SK-N-DZ (cell line): ENCODE measurements around the gene OVAAL.

Source experiments
- DNase-seq: peaks from one replicate; pipeline ENCODE4 v3.0.0-alpha.2; 2015; ENCODE audit warnings: low spot score

The OVAAL gene

DNA sequence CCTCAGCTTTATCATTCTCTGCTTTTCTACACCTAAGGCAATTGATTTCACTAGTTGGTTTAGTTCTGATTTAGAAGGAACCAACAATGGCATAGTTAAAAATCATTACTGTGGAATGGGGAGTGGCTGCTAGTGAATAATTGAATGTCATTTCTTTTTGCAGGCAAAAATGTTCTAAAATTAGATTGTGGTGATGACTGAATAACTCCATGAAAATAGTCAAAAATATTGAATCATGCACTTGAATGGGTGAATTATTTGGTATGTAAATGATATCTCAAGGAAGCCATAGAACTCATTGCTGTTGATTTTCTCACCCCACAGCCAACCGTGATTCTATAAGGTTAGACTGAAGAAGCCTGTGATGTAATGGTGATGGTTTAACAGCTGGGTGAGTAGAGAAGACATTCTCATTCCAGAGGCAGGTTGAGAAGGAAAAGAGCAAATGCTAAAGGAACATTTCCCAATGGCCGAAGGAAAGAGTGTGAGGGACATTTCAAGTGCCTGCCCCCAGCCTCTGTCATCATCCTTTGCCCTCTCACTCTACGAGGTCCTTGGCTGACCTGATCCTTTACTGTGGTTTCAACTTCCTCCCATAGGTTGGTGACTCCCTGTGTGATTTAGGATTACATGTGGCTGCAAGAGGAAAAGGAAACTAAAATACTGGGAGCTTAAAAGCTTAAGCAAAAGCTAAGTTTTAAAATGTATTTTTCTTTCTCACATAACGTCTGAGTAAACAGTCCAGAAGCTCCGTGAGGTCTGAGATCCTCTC, 12.5 kb downstream of the OVAAL start:
- no peak for DNase-seq

DNA sequence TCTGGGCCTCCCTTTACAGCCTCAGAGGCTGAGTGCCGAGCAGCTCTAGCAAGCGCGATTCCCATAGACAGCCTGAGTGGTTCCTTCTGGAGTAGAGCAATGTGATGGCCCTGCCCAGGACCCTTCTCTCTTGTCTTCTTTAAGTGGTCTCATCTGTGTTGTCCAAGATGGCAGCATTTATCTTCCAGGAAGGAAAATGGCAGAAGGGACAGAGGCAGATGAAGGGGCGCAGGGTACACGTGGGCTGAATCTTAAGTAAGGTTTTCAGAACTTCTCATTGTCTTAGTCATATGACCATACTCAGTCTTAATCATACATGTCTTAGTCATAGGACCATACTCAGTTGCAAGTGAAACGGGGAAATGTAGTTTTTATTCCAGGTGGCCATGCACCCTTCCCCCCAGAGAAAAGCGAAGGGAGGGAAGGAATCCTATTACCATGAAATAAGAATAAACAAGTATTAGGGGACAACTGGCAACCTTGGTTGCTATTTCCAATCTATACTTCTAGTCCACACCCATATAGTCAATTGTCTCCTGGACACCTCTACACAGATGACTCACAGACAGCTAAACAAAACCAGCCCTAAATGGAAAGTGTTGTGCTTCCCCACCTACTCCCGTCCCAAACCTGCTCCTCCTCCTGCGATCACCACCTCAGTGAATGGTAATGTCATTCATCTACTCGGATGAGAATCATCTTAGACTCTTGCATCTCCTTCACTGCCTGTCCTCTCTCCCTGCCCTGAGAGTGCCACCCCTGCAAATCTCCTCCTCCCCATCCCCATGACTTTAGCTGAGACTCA, 13.3 kb downstream of the OVAAL start:
- DNase-seq = no peak

DNA sequence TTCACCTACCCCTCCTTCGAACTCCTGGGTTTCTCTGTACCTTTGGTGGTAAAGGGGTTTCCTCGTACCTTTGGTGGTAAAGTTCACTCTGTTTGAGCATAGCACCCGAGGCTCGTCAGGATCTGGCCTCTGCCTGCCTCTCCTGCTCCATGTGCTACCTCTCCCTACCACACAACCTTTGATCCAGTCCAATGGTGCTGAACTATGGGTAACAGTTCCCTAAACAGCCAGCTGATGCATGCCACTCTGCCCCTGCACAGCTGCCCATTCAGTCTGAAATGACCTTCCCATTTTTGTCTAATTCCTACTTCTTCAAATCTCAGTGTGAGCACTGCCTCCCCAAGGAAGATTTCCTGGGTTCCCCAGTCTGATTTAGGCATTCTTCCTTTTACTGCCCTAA, 14.0 kb downstream of the OVAAL start:
- no peak for DNase-seq

DNA sequence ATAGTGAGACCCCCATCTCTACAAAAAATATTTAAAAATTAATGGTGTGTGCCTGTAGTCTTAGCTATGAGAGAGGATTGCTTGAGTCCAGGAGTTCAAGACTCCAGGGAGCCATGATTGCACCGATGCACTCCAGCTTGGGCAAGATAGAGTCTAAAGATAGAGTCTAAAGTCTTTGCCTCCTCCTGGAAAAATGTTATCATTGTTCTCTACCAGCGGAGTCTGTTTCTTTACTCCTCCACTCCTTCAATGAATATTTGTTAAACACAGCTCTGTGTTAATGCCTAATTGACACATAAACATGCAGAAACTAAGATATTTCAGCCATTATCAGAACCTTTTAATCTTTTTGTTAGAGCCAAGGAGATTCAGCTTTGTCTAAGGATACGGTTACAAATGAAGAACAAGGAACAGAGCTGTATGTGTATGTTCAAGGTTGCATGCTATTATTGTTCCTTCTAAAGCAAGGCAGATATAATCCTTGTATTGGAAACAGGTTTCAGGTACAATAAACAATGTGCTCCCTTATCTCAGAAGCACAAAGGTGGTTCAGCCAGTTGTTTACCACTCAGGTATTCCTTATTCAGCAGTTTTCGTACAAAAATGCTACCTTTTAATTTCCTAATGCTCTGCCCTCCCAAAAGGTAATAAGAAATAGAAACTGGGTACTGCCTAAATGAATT, 15.4 kb downstream of the OVAAL start:
- no peak for DNase-seq

DNA sequence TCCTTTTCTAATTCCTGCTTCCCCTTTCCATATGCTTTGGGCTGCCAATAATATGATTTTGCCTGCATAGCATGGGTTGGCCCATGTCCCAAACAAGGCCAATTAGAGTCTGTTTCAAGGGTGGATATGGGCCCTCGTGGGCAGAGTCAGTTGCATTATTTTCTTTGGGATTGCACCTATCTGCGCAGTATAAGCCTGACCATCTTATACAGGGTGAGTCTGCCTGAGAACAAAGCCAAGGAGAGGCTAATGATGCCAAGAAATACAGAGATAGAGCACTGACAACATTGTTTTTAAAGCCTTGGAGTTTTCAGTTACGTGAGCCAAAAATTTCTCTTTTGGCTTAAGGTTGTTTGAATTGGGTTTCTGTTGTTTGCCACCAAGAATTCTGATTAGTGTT, 18.6 kb downstream of the OVAAL start:
- no peak for DNase-seq

DNA sequence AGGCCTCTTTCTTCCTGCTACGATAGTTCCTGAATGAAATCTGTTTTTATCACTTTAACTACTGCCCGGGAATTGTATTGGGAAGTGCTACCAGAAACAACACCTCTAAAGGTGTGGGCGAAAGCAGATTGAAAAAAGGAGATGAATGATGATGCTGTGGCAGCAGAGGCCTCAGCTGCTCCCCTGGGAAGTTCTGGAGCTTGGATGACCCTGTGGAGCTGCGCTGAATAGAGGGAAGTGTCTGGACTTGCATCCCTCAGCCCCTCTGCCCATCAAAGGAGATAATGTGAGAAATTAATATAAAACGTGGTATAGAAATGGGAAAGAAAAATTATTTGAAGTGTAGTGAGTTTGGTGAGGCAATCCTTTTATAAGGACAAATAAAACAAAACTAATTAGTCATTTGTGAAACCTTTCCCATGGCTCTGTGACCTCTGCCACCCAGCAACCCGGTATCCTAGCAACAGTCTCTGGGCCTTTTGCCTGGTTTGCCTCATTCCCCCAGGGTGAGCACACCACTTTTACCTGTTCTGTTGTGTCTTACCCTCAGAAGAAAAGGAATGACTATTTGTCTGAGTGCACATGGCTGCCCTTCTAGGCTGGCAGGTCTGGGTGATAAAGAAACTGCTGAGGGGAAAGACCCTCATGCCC, 21.3 kb downstream of the OVAAL start:
- no peak for DNase-seq

DNA sequence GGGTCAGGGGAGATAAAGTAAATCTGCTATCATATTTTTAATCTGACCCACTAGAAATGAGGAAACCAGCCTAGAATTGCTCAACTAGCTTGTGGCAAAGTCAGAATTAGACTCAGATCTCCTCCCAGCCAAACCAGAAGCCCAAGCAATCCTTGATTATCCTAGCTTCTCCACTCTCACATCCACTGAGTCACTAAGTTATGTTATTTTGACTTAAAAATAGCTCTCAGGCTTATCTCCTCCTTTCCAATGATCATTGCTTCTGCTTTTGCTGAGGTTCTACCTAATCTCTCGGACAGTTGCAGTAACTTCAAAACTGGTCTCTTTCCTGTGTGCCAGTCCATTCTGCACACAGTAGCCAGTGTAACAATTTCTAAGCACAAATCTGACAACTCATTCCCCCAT, 22.9 kb downstream of the OVAAL start:
- no peak for DNase-seq

DNA sequence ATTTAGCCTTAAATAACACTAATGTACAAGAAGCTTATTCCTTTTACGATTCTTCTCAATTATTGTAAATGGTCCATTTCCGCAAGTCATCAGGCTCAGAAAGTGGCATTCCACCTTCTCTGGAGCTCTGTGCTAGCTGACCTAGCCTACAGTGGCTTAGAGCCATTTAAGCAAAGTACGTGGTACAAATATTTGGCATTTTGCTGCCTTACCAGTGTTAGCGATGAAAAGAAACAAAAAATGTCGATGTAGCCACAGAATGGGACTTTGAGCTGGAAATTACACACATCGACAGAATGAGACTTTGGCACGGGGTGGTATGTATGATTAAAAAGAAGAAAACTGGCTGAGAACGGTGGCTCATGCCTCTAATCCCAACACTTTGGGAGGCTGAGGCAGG, 26.1 kb downstream of the OVAAL start:
- no peak for DNase-seq

DNA sequence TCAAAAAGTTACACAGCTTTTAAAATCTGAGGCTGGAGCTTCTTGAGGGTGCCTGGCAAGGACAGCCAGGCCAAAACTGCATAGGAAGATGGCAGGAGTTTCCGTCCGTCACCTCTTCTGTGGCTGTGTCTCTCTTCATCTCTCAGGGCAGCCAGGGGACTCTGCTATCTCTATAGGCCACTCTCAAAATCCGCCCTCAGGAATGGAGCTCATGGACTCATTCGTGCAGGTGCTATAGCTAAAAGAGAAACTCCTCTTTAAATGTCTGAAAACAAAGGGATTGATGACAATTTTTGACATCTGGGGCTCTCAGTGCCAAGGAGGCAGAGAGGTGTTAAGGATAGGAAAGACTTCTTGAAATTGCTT, 27.2 kb downstream of the OVAAL start:
- no peak for DNase-seq

DNA sequence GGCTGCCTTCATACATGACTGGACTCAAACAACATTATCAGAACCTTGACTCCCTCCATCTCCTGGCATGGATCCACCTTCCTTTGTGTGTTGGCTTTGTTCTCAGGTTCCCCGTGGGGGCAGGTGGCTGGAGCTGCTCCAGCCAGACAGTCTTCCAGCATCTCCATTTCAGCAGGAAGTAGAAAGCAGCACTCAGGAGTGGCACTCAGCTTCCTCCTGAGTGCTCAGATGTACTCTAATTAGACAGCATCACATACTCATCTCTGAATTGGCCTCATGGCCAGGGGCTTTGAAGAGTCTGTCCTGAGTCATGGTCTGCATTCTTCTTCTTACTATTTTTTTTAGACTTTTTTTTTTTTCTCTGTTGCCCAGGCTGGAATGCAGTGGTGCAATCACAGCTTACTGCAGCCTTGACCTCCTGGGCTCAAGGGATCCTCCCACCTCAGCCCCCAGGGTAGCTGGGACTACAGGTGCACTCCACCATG, 27.9 kb downstream of the OVAAL start:
- no peak for DNase-seq

DNA sequence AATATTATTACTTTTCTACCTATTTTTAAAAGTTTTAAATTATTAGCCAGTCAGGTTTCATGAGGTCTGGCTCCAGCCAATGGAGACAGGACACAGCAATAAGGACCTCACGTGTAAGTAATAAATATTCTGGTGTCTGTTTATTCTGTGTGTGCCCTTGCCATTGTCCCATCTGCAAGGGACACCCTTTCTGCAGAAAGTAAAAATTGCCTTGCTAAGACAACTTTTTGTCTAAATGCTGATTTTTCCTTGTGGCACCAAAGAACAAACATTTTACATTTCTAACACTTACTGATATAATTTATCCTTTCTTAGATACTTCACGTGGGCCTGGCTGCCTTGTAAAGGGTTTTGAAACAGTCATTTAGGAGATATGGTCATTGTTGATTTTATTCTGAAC, 29.4 kb downstream of the OVAAL start:
- DNase-seq = no peak

DNA sequence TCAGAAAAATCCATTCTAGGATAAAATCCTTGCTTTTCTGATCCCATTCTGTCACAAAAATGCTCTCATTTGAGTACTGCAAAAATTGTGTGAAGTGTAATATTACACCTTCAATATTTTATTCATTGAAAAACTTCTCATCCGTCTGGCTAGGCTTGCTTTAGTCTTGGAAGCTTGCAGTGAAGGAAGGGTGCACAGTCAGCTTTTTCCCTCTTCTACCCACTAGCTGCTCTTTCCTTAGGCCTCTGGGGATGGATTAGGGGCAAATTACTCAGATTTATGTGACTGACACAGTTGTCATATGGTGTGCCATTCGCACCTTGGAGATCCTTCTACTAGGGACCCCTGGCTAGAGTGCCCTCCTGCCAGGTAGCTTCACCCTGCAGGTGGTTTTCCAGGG, 32.1 kb downstream of the OVAAL start:
- no peak for DNase-seq

DNA sequence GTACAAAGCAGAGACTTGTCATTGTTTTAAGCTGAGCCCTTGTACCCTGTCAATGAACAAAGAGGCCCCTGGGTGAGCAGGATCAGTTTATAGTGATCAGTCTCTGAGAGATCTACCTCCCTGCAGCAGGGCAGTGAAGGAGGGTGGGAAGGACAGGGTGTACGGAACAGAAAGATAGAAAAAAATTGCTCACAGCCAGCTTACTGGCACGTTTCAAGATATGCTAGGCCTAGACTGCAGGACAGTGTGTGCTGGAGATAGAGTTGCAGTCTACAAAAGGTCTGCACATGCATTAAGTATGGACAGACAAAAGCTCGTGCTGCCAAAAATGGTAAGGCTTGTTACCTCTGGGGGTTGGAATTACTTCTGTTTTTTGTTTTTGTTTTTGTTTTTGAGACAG, 34.6 kb downstream of the OVAAL start:
- no peak for DNase-seq

DNA sequence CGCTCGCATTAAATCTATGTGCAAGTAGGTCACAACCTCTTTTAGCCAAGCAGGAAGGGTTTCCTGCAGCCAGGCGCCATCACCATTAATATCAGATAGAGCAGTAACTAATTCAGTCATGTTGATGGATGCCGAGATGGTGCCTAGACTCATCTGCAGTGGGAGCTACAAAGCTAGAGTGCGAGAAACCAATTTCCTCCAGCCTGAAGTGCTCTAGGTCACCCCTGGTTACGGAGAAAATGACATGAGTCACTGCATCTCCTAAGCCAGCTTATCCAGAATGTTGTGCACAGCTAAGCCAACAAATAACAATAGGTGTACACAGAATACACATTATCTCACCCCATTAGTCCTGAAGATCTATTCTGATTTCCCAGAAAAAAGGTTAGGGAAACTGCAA, 36.0 kb downstream of the OVAAL start:
- DNase-seq = no peak

DNA sequence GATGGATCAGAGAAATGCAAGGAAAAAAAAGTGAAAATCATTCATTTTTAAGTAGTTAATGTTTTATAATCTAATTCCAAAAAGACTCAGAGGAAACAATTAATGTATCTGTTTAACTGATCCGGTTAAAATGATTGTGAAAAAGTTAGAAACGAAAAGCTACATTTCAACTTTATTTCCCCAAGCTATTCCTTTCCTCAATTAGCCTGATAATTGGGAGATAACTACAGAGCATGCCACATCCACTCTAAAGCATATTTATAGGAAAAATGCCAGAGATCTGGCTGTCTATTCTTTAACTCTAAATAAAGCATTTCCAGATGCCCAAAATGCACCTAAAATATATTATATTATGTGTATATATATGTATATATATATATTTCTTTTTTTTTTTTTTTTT, 37.2 kb downstream of the OVAAL start:
- DNase-seq = no peak

DNA sequence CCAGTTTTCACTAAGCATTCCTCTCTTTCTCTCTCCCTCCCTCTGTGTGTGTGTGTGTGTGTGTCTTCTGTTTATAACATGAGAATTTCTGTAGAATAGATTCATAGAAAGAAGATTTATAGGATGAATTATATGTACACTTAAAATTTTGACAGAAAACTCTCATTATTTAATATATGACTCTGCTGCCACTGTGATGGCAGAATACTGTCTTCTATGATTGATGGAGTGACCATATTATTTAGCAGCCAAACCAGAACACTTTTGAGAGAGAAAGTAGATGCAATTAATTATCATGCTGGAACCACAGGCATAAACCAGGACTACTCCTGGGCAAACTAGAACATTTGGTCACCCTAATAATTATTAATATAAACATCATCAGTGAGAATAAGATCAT, 38.8 kb downstream of the OVAAL start:
- DNase-seq = no peak

DNA sequence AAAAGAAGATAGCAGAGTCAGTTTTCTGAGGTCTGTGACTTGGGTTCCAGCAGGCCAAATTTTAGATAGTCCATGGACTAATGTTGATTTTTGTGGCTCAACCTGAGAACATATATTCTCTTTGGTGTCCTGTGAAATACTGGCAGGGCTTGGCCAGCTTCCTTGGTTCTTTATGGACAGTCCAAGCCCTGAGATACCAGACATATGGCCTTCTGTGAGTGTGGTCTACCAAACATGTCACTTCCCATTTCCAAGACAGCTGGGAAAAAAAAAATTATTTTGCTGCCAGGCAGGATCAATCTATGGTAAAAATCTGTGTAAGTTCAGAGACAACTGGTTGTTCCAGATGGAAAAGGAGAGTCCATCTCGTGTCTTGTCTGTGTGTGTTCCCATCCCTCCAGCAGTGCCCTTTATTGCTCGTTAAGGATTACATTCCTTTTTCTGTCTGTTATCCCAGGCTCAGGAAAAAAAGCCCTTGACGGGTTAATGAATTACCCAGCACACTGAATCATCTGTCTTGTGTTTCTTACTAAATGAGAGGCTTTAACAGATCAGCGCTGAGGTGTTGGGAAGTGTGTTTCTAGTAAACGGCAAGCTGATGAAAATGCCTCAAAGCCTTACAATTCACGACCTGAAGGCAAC, 39.7 kb downstream of the OVAAL start:
- DNase-seq = no peak

DNA sequence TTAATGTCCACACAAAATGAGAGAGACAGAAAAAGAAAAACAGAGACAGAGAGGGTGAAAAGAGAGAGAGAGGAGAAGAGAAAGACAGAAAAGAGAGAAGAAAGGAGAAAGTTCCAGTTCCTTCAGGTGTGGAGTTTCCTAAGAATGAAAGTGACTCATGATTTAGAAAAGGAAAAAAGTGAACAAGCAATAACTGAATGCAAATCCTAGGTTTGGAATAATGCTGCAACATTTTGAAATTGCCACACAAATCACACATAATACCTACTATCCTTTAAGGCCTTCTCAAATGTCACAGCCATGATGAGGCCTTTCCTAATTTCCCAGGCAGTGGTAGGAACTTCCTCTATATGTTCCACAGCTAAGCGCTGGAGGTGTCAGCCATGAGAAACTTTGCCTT, 41.6 kb downstream of the OVAAL start:
- DNase-seq = no peak

DNA sequence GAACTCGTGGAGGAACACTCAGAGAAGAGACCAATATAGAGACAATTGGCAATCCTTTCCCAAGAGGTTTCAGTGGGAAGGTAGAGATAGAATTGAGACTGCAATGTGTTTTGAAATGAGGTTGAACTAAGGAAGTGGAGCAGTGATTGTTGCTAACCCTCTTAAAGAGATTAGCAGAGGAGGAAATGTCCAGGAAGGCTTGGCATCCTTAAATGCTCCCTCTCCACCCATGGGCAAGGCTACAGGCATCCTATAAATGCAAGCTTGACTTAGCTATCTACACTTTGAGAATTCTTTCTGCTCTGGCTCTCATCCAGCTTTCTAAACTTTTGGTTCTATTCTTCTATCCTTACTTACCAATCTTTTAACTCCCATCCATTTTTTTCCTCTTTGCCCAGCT, 42.7 kb downstream of the OVAAL start:
- no peak for DNase-seq

DNA sequence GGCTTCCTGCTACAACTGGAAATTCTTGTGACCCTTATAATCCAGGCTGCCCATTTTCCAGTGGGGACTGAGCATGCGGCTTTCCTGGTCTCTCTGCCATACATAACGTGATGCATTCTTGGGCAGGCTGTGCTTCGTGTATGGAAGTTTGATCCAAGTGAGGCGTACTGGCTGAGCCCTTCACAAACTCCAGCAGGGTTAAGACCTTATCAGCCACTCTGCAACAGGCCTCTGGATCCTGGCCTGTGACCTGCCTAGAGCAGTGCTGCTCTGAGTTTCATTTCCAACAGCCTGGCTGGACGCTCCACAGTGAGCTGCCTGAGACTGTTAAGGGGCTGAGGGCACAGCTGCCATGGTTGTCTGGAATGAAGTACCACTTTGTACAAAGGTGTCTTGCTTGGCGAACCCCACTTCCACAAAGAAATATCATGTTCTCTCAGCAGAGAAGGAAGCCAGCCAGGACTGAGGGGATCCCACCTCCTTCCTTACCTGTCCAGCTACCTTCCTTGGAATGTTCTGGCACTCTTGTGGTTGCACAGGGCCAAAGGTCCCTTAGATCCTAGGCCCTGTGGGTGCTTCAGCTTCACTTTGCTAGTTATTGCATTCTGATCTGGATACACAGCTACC, 44.6 kb downstream of the OVAAL start:
- DNase-seq = no peak

DNA sequence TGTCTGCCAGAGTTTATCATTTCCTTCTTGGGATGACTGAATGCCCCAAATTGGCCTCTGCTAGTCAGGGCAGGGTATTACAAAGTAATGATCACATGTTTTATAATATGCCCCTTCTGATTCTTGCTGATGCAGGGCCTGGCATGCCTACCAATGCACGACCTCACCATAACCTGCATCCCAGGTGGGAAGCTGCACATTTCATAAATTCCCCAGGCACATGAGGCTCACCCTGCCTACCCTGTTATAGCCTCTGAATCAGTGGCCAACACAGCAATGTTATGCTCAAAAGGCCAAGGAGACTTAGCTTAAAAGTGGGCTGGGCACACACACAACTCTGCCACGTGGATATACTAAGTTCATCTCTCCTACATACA, 45.1 kb downstream of the OVAAL start:
- DNase-seq = no peak
